Measurements from ENCODE around the gene SPECC1L.

- TF ChIP-seq CTCF (IDR thresholded peaks at IDR 0.05; ENCODE audit: insufficient read depth, low read depth, low read length) (no peak), EZH2 (IDR thresholded peaks at IDR 0.05; ENCODE audit: insufficient read depth, low read length) (no peak)
Observed at GRCh38 chr22:24315367-24315966, 44.8 kb downstream of the SPECC1L start.
